ENCODE measurements around the gene SUCLG2.

The SUCLG2 gene

GRCh38 chr3:67526246-67526645 is 128.2 kb downstream of the SUCLG2 start:
- Histone ChIP-seq H3K27ac (ENCODE audit: low read depth, low read length) (no peak overlapping the region), H3K9me3 (ENCODE audit: low read length) (no peaks in the 10 kb centered on the region), H3K4me3 (ENCODE audit: low read depth in 1 of 2, low read length in 2 of 2) (no peak overlapping the region), H3K4me1 (ENCODE audit: insufficient read depth, low read length) (peaks cover 6% of the 10 kb centered on the region), H3K36me3 (ENCODE audit: insufficient read depth, low read length) (peaks cover 7% of the 10 kb centered on the region), H3K9ac (ENCODE audit: low read length) (no peak overlapping the region), H3K27me3 (ENCODE audit: control insufficient read depth in 1 of 2, insufficient read depth in 2 of 2, low read length in 2 of 2) (no peaks in the 10 kb centered on the region)

GRCh38 chr3:67524046-67524445 is 130.4 kb downstream of the SUCLG2 start:
- H3K9me3 ChIP-seq (ENCODE audit: low read length) = no peaks in the 10 kb centered on the region
- H3K4me1 ChIP-seq (ENCODE audit: insufficient read depth, low read length) = no peaks in the 10 kb centered on the region
- no peak overlapping the region for H3K9ac ChIP-seq (ENCODE audit: low read length)
- peaks cover 7% of the 10 kb centered on the region for H3K36me3 ChIP-seq (ENCODE audit: insufficient read depth, low read length)
- no peak overlapping the region for H3K27ac ChIP-seq (ENCODE audit: low read depth, low read length)
- H3K27me3 ChIP-seq (ENCODE audit: control insufficient read depth in 1 of 2, insufficient read depth in 2 of 2, low read length in 2 of 2) = no peaks in the 10 kb centered on the region
- no peak overlapping the region for H3K4me3 ChIP-seq (ENCODE audit: low read depth in 1 of 2, low read length in 2 of 2)

- Histone ChIP-seq H3K9me3 (ENCODE audit: low read length) (no peaks in the 10 kb centered on the region), H3K4me1 (ENCODE audit: insufficient read depth, low read length) (no peaks in the 10 kb centered on the region), H3K27me3 (ENCODE audit: control insufficient read depth in 1 of 2, insufficient read depth in 2 of 2, low read length in 2 of 2) (no peaks in the 10 kb centered on the region), H3K27ac (ENCODE audit: low read depth, low read length) (no peak overlapping the region), H3K9ac (ENCODE audit: low read length) (no peak overlapping the region), H3K4me3 (ENCODE audit: low read depth in 1 of 2, low read length in 2 of 2) (no peak overlapping the region), H3K36me3 (ENCODE audit: insufficient read depth, low read length) (peaks cover under 1% of the 10 kb centered on the region)
Observed at GRCh38 chr3:67522081-67522480, 132.3 kb downstream of the SUCLG2 start.

GRCh38 chr3:67521053-67521646 is 133.3 kb downstream of the SUCLG2 start:
- Histone ChIP-seq H3K9me3 (ENCODE audit: low read length) (no peaks in the 10 kb centered on the region), H3K9ac (ENCODE audit: low read length) (no peak overlapping the region), H3K4me1 (ENCODE audit: insufficient read depth, low read length) (no peaks in the 10 kb centered on the region), H3K27me3 (ENCODE audit: control insufficient read depth in 1 of 2, insufficient read depth in 2 of 2, low read length in 2 of 2) (no peaks in the 10 kb centered on the region), H3K27ac (ENCODE audit: low read depth, low read length) (no peak overlapping the region), H3K4me3 (ENCODE audit: low read depth in 1 of 2, low read length in 2 of 2) (no peak overlapping the region), H3K36me3 (ENCODE audit: insufficient read depth, low read length) (no peaks in the 10 kb centered on the region)

GRCh38 chr3:67518236-67518635 is 136.2 kb downstream of the SUCLG2 start:
- H3K36me3 ChIP-seq (ENCODE audit: insufficient read depth, low read length) = peaks cover 6% of the 10 kb centered on the region

GRCh38 chr3:67517781-67518180 is 136.6 kb downstream of the SUCLG2 start:
- no peak overlapping the region for H3K27ac ChIP-seq (ENCODE audit: low read depth, low read length)
- H3K27me3 ChIP-seq (ENCODE audit: control insufficient read depth in 1 of 2, insufficient read depth in 2 of 2, low read length in 2 of 2) = no peaks in the 10 kb centered on the region
- peaks cover 6% of the 10 kb centered on the region for H3K36me3 ChIP-seq (ENCODE audit: insufficient read depth, low read length)
- no peaks in the 10 kb centered on the region for H3K4me1 ChIP-seq (ENCODE audit: insufficient read depth, low read length)
- no peak overlapping the region for H3K4me3 ChIP-seq (ENCODE audit: low read depth in 1 of 2, low read length in 2 of 2)
- no peak overlapping the region for H3K9ac ChIP-seq (ENCODE audit: low read length)
- H3K9me3 ChIP-seq (ENCODE audit: low read length) = no peaks in the 10 kb centered on the region

More at GRCh38 chr3:67518236-67518635, 136.2 kb downstream of the SUCLG2 start:
- H3K4me1 ChIP-seq (ENCODE audit: insufficient read depth, low read length) = no peaks in the 10 kb centered on the region
- no peak overlapping the region for H3K27ac ChIP-seq (ENCODE audit: low read depth, low read length)
- H3K27me3 ChIP-seq (ENCODE audit: control insufficient read depth in 1 of 2, insufficient read depth in 2 of 2, low read length in 2 of 2) = no peaks in the 10 kb centered on the region
- no peaks in the 10 kb centered on the region for H3K9me3 ChIP-seq (ENCODE audit: low read length)
- no peak overlapping the region for H3K9ac ChIP-seq (ENCODE audit: low read length)
- H3K4me3 ChIP-seq (ENCODE audit: low read depth in 1 of 2, low read length in 2 of 2) = no peak overlapping the region

GRCh38 chr3:67516496-67516895 is 137.9 kb downstream of the SUCLG2 start:
- no peak overlapping the region for H3K27ac ChIP-seq (ENCODE audit: low read depth, low read length)
- H3K9ac ChIP-seq (ENCODE audit: low read length) = no peak overlapping the region
- peaks cover 6% of the 10 kb centered on the region for H3K36me3 ChIP-seq (ENCODE audit: insufficient read depth, low read length)
- no peaks in the 10 kb centered on the region for H3K4me1 ChIP-seq (ENCODE audit: insufficient read depth, low read length)
- no peaks in the 10 kb centered on the region for H3K27me3 ChIP-seq (ENCODE audit: control insufficient read depth in 1 of 2, insufficient read depth in 2 of 2, low read length in 2 of 2)
- no peaks in the 10 kb centered on the region for H3K9me3 ChIP-seq (ENCODE audit: low read length)
- H3K4me3 ChIP-seq (ENCODE audit: low read depth in 1 of 2, low read length in 2 of 2) = no peak overlapping the region

- H3K4me3 ChIP-seq (ENCODE audit: low read depth in 1 of 2, low read length in 2 of 2) = no peak overlapping the region
- no peaks in the 10 kb centered on the region for H3K27me3 ChIP-seq (ENCODE audit: control insufficient read depth in 1 of 2, insufficient read depth in 2 of 2, low read length in 2 of 2)
- H3K9ac ChIP-seq (ENCODE audit: low read length) = no peak overlapping the region
- peaks cover 6% of the 10 kb centered on the region for H3K36me3 ChIP-seq (ENCODE audit: insufficient read depth, low read length)
- H3K27ac ChIP-seq (ENCODE audit: low read depth, low read length) = no peak overlapping the region
- no peaks in the 10 kb centered on the region for H3K4me1 ChIP-seq (ENCODE audit: insufficient read depth, low read length)
- H3K9me3 ChIP-seq (ENCODE audit: low read length) = no peaks in the 10 kb centered on the region
Observed at GRCh38 chr3:67515778-67516177, 138.6 kb downstream of the SUCLG2 start.

- Histone ChIP-seq H3K36me3 (ENCODE audit: insufficient read depth, low read length) (peaks cover 3% of the 10 kb centered on the region), H3K4me1 (ENCODE audit: insufficient read depth, low read length) (no peaks in the 10 kb centered on the region), H3K4me3 (ENCODE audit: low read depth in 1 of 2, low read length in 2 of 2) (no peak overlapping the region), H3K9me3 (ENCODE audit: low read length) (no peaks in the 10 kb centered on the region), H3K27ac (ENCODE audit: low read depth, low read length) (no peak overlapping the region), H3K27me3 (ENCODE audit: control insufficient read depth in 1 of 2, insufficient read depth in 2 of 2, low read length in 2 of 2) (no peaks in the 10 kb centered on the region), H3K9ac (ENCODE audit: low read length) (no peak overlapping the region)
Observed at GRCh38 chr3:67509471-67510075, 144.8 kb downstream of the SUCLG2 start.

GRCh38 chr3:67507584-67507983 is 146.8 kb downstream of the SUCLG2 start:
- Histone ChIP-seq H3K9me3 (ENCODE audit: low read length) (no peaks in the 10 kb centered on the region), H3K36me3 (ENCODE audit: insufficient read depth, low read length) (peaks cover 3% of the 10 kb centered on the region), H3K4me3 (ENCODE audit: low read depth in 1 of 2, low read length in 2 of 2) (no peak overlapping the region), H3K27me3 (ENCODE audit: control insufficient read depth in 1 of 2, insufficient read depth in 2 of 2, low read length in 2 of 2) (no peaks in the 10 kb centered on the region), H3K27ac (ENCODE audit: low read depth, low read length) (no peak overlapping the region), H3K9ac (ENCODE audit: low read length) (no peak overlapping the region), H3K4me1 (ENCODE audit: insufficient read depth, low read length) (no peaks in the 10 kb centered on the region)

- peaks cover 10% of the 10 kb centered on the region for H3K4me1 ChIP-seq (ENCODE audit: insufficient read depth, low read length)
- no peak overlapping the region for H3K4me3 ChIP-seq (ENCODE audit: low read depth in 1 of 2, low read length in 2 of 2)
- H3K9ac ChIP-seq (ENCODE audit: low read length) = no peak overlapping the region
- no peaks in the 10 kb centered on the region for H3K9me3 ChIP-seq (ENCODE audit: low read length)
- H3K27me3 ChIP-seq (ENCODE audit: control insufficient read depth in 1 of 2, insufficient read depth in 2 of 2, low read length in 2 of 2) = no peaks in the 10 kb centered on the region
- H3K27ac ChIP-seq (ENCODE audit: low read depth, low read length) = no peak overlapping the region
- no peaks in the 10 kb centered on the region for H3K36me3 ChIP-seq (ENCODE audit: insufficient read depth, low read length)
Observed at GRCh38 chr3:67500709-67501108, 153.7 kb downstream of the SUCLG2 start.

GRCh38 chr3:67497746-67498145 is 156.7 kb downstream of the SUCLG2 start:
- H3K4me3 ChIP-seq (ENCODE audit: low read depth in 1 of 2, low read length in 2 of 2) = no peak overlapping the region
- H3K4me1 ChIP-seq (ENCODE audit: insufficient read depth, low read length) = peaks cover 10% of the 10 kb centered on the region
- peaks cover 7% of the 10 kb centered on the region for H3K36me3 ChIP-seq (ENCODE audit: insufficient read depth, low read length)
- no peak overlapping the region for H3K27ac ChIP-seq (ENCODE audit: low read depth, low read length)
- no peaks in the 10 kb centered on the region for H3K9me3 ChIP-seq (ENCODE audit: low read length)
- no peaks in the 10 kb centered on the region for H3K27me3 ChIP-seq (ENCODE audit: control insufficient read depth in 1 of 2, insufficient read depth in 2 of 2, low read length in 2 of 2)
- no peak overlapping the region for H3K9ac ChIP-seq (ENCODE audit: low read length)

Measured in muscle layer of colon (tissue), 2 donors.